HG02610 (cell line): Measurements from ENCODE around the gene PCDHA5.

Experiments used
- ATAC-seq: cut with Tn5 transposase; IDR thresholded peaks from one replicate; pipeline ENCODE4 v1.9.1; 2021; ENCODE audit warnings: mild to moderate bottlenecking, moderate library complexity; ENCODE audit not compliant: unreplicated experiment

The PCDHA5 gene

DNA sequence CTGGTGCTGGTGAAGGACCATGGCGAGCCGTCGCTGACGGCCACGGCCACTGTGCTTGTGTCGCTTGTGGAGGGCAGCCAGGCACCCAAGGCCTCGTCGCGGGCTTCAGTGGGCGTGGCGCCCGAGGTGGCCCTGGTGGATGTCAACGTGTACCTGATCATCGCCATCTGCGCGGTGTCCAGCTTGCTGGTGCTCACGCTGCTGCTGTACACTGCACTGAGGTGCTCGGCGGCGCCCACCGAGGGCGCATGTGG, 36.5 kb downstream of the PCDHA5 start:
- no peak for ATAC-seq

DNA sequence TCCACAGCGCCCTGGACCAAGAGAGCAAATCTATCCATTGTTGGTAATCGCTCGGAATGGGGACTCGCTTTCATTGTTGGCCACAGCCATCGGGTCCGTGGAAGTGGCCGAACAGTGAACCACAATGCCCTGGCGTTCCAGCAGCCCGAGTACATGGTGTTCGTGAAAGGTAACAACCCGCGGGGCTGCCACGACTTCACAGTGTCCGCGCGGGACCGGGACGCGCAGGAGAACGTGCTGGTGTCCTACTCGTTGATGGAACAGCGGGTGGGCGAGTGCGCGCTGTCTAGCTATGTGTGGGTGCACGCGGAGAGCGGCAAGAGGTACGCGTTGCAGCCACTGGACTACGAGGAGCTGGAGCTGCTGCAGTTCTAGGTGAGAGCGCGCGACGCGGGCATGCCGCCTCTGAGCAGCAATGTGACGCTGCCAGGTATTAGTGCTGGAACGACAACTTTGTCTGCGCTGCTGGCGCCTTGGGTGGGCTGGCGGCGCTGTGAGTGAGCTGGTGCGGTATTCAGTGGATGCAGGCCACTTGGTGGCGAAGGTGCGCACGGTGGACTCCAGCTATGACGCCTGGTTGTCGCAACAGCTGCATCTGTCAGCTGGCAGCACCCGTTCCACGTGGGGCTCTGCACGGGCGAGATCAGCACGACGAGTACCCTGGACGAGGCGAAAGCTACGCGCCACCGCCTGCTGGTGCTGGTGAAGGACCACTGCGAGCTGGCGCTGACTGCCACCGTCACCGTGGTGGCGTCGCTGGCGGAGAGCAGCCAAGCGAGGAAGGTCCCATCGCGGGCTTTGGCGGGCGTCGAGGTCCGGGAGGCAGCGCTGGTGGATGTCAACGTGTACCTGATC, 41.3 kb downstream of the PCDHA5 start:
- ATAC-seq: no peak

DNA sequence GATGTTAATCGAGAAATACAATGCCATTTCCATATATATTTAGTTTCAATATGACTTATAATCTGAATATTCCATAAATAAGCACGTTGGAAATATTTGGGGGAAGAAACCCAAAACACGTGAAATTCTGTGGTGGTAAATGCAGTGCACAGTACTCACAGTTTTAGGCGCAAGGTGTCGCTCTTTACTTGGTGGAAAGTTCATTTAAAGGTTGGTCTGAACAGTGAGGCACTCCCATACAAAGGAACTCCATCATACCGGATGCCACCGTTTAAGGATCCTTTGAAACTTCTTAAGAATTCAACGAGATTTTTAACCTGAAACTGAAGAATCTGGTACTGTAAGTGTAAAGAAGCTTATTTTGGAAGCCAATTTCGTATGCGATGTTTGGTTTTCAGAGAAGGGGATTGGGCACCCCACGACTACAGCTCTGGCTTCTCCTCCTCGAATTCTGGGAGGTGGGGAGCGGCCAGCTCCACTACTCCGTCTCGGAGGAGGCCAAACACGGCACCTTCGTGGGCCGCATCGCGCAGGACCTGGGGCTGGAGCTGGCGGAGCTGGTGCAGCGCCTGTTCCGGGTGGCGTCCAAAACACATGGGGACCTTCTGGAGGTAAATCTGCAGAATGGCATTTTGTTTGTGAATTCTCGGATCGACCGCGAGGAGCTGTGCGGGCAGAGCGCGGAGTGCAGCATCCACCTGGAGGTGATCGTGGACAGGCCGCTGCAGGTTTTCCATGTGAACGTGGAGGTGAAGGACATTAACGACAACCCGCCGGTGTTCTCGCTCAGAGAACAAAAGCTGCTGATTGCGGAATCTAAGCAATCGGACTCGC, 47.5 kb downstream of the PCDHA5 start, which contains the start of gene PCDHA11:
Gene PCDHA11 (plus strand): TSS at position 237 of the 834 bp plus-strand sequence. CDS start 147 bp downstream, at position 384.
- ATAC-seq: no peak

DNA sequence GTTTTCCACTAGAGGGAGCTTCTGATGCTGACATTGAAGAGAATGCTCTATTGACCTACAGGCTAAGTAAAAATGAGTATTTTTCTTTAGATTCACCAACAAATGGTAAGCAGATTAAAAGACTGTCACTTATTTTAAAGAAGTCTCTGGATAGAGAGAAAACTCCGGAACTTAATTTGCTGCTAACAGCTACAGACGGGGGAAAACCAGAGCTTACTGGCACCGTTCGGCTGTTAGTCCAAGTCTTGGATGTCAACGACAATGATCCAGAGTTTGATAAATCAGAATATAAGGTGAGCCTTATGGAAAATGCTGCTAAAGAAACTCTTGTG, 48.1 kb downstream of the PCDHA5 start:
- ATAC-seq: no peak

DNA sequence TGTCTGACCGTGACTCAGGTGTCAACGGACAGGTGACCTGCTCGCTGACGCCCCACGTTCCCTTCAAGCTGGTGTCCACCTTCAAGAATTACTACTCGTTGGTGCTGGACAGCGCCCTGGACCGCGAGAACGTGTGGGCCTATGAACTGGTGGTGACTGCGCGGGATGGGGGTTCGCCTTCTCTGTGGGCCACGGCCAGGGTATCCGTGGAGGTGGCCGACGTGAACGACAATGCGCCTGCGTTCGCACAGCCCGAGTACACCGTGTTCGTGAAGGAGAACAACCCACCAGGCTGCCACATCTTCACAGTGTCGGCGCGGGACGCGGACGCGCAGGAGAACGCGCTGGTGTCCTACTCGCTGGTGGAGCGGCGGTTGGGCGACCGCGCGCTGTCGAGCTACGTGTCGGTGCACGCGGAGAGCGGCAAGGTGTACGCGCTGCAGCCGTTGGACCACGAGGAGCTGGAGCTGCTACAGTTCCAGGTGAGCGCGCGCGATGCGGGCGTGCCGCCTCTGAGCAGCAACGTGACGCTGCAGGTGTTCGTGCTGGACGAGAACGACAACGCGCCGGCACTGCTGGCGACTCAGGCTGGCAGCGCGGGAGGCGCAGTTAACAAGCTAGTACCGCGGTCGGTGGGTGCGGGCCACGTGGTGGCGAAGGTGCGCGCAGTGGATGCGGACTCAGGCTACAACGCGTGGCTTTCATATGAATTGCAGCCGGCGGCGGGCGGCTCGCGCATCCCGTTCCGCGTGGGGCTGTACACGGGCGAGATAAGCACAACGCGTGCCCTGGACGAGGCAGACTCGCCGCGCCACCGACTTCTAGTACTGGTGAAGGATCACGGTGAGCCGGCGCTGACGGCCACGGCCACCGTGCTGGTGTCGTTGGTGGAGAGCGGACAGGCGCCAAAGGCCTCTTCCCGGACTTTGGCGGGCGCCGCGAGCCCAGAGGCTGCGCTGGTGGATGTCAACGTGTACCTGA, 49.1 kb downstream of the PCDHA5 start:
- no peak for ATAC-seq
